SU-DHL-6 (cell line): ENCODE data around the gene TMEM129.

ENCODE experiments used
- EZH2phosphoT487 ChIP-seq: fragments of 200-600 bp; sonication (generic), shearing (Covaris generic); conservative IDR thresholded peaks from 2 replicates; pipeline ENCODE4 v1.6.1; 2018; ENCODE audit warnings: mild to moderate bottlenecking, antibody characterized with exemption, low read length, moderate library complexity, mixed read lengths
- TF ChIP-seq, protein P1 (sequence below): fragments of 200-600 bp; sonication (generic); IDR thresholded peaks from one replicate; pipeline ENCODE4 v1.5.1; 2017; ENCODE audit warnings: antibody characterized with exemption, mild to moderate bottlenecking, low read length, moderate library complexity; ENCODE audit not compliant: insufficient read depth, poor library complexity, severe bottlenecking

DNA sequence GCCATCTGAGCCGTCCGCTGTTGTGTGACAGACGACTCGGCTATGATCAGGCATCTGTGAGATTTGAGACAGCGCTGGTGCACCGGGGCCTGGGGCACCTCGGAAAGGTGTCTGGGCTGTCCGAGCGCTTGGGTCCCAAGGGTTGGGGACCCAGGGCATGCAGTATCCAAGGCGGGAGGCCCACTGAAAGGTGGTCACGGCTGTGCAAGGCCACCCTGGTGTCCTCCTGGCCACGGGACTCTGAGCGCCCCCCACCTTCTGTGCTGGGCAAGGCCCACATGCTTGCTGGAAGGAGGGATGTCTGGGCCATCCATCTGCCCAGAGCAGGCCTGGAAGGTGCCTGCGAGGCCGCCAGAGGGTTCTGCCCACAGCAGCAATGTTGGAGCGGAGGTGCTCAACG is 20.1 kb upstream of the TMEM129 start:
- TF ChIP-seq, protein P1, sequence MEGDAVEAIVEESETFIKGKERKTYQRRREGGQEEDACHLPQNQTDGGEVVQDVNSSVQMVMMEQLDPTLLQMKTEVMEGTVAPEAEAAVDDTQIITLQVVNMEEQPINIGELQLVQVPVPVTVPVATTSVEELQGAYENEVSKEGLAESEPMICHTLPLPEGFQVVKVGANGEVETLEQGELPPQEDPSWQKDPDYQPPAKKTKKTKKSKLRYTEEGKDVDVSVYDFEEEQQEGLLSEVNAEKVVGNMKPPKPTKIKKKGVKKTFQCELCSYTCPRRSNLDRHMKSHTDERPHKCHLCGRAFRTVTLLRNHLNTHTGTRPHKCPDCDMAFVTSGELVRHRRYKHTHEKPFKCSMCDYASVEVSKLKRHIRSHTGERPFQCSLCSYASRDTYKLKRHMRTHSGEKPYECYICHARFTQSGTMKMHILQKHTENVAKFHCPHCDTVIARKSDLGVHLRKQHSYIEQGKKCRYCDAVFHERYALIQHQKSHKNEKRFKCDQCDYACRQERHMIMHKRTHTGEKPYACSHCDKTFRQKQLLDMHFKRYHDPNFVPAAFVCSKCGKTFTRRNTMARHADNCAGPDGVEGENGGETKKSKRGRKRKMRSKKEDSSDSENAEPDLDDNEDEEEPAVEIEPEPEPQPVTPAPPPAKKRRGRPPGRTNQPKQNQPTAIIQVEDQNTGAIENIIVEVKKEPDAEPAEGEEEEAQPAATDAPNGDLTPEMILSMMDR, result no peak
- TF ChIP-seq EZH2phosphoT487, result no peak
